Mucosa of descending colon (tissue), 3 donors: ENCODE data around the gene NEURL1B. TPM values are rescaled to one million over a fixed set of nuclear protein-coding genes. Genes with fewer than 3 reads are reported as not detected.

Experiments used
- ATAC-seq: fragments of 200-7000 bp; cut with Tn5 transposase; one replicate; pipeline ENCODE4 v1.9.1; 2020; ENCODE audit warnings: mild to moderate bottlenecking, moderate library complexity
- DNase-seq, 3 donors: peaks; one replicate each; pipeline ENCODE4 v3.0.0-alpha.2; 2020
- H3K36me3 ChIP-seq: fragments of 200-600 bp; one replicate; pipeline ENCODE4 v1.8.0; 2021; ENCODE audit warnings: low read depth, mild to moderate bottlenecking
- H3K4me1 ChIP-seq: fragments of 200-600 bp; one replicate; pipeline ENCODE4 v1.8.0; 2021; ENCODE audit warnings: low read depth, mild to moderate bottlenecking
- H3K4me3 ChIP-seq: fragments of 200-600 bp; one replicate; pipeline ENCODE4 v1.8.0; 2021; ENCODE audit warnings: mild to moderate bottlenecking
- H3K9me3 ChIP-seq: fragments of 200-600 bp; one replicate; pipeline ENCODE4 v1.8.0; 2021; ENCODE audit warnings: mild to moderate bottlenecking
- CTCF ChIP-seq: fragments of 200-600 bp; IDR thresholded peaks from one replicate; pipeline ENCODE4 v1.8.0; 2022; ENCODE audit warnings: antibody characterized with exemption, mild to moderate bottlenecking
- intact Hi-C, 2 donors: fragments of 100-400 bp; cut with DNase I in 1 of 2; cut with micrococcal nuclease in 1 of 2; formaldehyde crosslinking; loops; one replicate each; pipeline versions ENCODE4 v1.11.0 to v1.11.1; 2022; cut with DNase I, micrococcal nuclease
- total RNA-seq, 3 donors: library from RNA; stranded (reverse); fragmentation: NEBNext Ultra II Directional in 2 of 3; extraction: Animal tissue kit (Norgen Biotek cat#: 25700) in 2 of 3; gene quantifications; one replicate each; pipeline versions ENCODE4 v1.2.1 to v1.2.4, GENCODE V29; 2021 to 2023
- donor health status: DM: no; HTN: no; CAD: no; lungs with moderate emphysema.
- donor health status: DM: no; HTN: no; CAD: no.
- donor health status: DM: no; HTN: yes; CAD: no.

The NEURL1B gene
- total RNA-seq, 3 donors from 2014 or later = 65.7 to 97.6 (median 96.6) TPM

- H3K4me3 ChIP-seq = no peak overlapping the region
- no peak for TF ChIP-seq CTCF
- ATAC-seq (no peak), DNase-seq (no peak)
- no peaks in the 10 kb centered on the region for H3K36me3 ChIP-seq
- intact Hi-C loops = no loop called here
- no peaks in the 10 kb centered on the region for H3K4me1 ChIP-seq
- H3K9me3 ChIP-seq = no peaks in the 10 kb centered on the region
Observed at GRCh38 chr5:172612771-172613170, 28.3 kb upstream of the NEURL1B start.

GRCh38 chr5:172616136-172616535 is 24.9 kb upstream of the NEURL1B start:
- TF ChIP-seq CTCF = no peak
- ATAC-seq = no peak

DNA sequence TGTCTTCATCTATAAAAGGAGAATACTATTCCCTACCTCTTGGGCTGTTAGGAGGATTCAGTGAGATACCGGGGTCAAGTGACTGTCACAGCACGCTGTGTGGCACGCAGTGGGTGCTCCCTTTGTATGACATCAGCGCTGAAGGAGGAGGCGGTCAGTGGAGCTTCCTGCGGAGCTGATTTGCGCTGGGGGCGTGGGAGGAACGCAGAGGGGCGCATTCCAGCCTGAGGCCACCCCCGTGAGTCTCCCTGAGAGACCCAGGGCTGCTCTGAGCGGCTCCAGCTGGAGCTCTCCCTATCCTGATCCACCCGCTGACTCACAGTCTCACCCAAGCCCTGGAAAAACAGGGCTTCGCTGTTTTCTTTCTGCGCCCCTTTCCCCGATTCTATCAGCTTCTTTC is 24.3 kb upstream of the NEURL1B start:
- peaks cover 4% of the 10 kb centered on the region for H3K4me1 ChIP-seq
- TF ChIP-seq CTCF = no peak
- DNase-seq = no peak
- intact Hi-C loops = no loop called here
- ATAC-seq = peak; percentile 40
- no peaks in the 10 kb centered on the region for H3K9me3 ChIP-seq
- H3K4me3 ChIP-seq = no peak overlapping the region
- no peaks in the 10 kb centered on the region for H3K36me3 ChIP-seq

More at GRCh38 chr5:172616136-172616535, 24.9 kb upstream of the NEURL1B start:
- no peak overlapping the region for H3K4me3 ChIP-seq
- H3K9me3 ChIP-seq = no peaks in the 10 kb centered on the region
- DNase-seq = no peak
- intact Hi-C loops = no loop called here
- no peaks in the 10 kb centered on the region for H3K4me1 ChIP-seq
- no peaks in the 10 kb centered on the region for H3K36me3 ChIP-seq

DNA sequence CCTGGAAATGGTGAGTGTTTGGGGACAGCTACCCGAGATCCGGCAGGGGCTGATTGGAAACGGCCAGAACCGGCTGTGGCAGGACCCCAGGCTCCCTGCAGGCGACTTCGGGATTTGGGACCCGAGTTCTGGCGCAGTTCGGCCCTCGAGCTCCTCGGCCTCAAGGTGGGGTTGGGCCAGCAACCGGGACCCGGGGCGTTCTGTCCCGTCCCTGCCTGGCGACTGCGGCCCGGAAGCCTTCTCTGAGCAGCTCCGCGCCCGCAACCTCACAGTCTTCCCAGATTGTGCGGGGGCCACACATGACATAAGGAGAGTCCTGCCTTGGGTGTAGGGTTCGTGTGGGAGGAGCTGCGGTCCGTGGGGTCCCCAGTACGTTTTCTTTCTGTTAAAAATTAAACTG is 23.2 kb upstream of the NEURL1B start:
- H3K4me1 ChIP-seq = peaks cover 6% of the 10 kb centered on the region
- ATAC-seq (no peak), DNase-seq (no peak)
- H3K4me3 ChIP-seq = no peak overlapping the region
- no peaks in the 10 kb centered on the region for H3K36me3 ChIP-seq
- intact Hi-C loops = no loop called here
- H3K9me3 ChIP-seq = no peaks in the 10 kb centered on the region
- no peak for TF ChIP-seq CTCF

DNA sequence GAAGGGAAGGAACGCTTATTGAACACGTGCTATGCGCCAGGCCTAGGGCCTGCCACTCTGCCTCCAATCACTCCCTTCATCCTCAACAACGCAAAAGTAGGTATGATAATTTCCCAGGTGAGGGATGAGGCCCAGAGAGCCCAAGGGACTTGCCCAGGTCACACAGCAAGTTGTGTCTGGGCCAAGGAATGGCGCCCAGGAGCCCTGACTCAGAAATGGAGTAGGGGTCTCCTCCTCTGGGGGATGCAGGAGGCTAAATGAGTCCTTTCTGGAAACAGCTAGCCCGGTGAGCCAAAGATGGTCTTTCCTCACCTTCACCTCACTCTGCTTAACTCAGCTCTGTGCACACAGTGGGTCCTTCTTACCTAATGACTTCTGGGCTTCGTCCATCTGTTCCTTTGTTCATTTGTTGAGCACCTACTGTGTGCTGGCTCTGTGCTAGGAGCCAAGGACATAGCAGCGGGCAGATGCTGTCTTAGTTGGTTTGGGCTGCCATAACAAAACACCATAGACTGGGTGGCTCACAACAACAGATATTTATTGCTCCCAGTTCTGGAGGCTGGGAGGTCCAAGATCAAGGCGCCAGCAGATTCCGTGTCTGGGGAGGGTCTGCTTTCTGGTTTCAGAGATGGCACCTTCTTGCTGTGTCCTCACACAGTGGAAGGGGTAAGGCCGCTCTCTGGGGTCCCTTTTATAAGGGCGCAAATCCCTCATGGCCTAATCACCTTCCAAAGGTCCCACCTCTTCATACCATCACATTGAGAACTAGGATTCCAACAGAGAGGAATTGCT is 22.3 kb upstream of the NEURL1B start:
- TF ChIP-seq CTCF = no peak
- intact Hi-C loops = no loop called here
- Histone ChIP-seq H3K36me3 (no peaks in the 10 kb centered on the region), H3K9me3 (no peaks in the 10 kb centered on the region), H3K4me1 (peaks cover 10% of the 10 kb centered on the region), H3K4me3 (no peak overlapping the region)
- ATAC-seq (no peak), DNase-seq (no peak)
